CD14-positive monocyte (primary cell): ENCODE data around the gene B4GALT2. TPM values are rescaled to one million over a fixed set of nuclear protein-coding genes. Genes with fewer than 3 reads are reported as not detected.

Experiments used
- DNase-seq, 3 donors: peaks; one replicate each; pipeline ENCODE4 v3.0.0-alpha.2; 2011 to 2022
- H2AFZ ChIP-seq: 2 replicates; pipeline ENCODE4 v1.6.0; 2012; ENCODE audit warnings: mild to moderate bottlenecking, low read depth, low read length, inconsistent platforms; ENCODE audit not compliant: insufficient read depth, poor library complexity, severe bottlenecking
- H3K27ac ChIP-seq, 2 donors: 1 replicate in 1 of 2; 2 replicates in 1 of 2; pipeline ENCODE4 v1.5.1; 2012 to 2013; ENCODE audit warnings: low read length in 2 of 2, control low read depth in 1 of 2, inconsistent platforms in 1 of 2, low read depth in 1 of 2, mild to moderate bottlenecking in 1 of 2
- H3K27me3 ChIP-seq, 2 donors: one replicate each; pipeline versions ENCODE4 v1.6.0 to v1.6.1; 2011 to 2013; ENCODE audit warnings: low read length in 2 of 2; ENCODE audit not compliant: control insufficient read depth in 2 of 2, insufficient read depth in 2 of 2
- H3K36me3 ChIP-seq, 2 donors: replicated peaks in 1 of 2; 1 replicate in 1 of 2; 2 replicates in 1 of 2; pipeline versions ENCODE4 v1.5.1 to v1.6.1; 2012 to 2013; ENCODE audit warnings: low read length in 2 of 2, control low read depth in 1 of 2, inconsistent platforms in 1 of 2, mild to moderate bottlenecking in 1 of 2; ENCODE audit not compliant: insufficient read depth in 2 of 2, control insufficient read depth in 1 of 2
- H3K4me1 ChIP-seq, 2 donors: 1 replicate in 1 of 2; 2 replicates in 1 of 2; pipeline versions ENCODE4 v1.5.1 to v1.6.1; 2012 to 2013; ENCODE audit warnings: low read length in 2 of 2, control low read depth in 1 of 2, inconsistent platforms in 1 of 2, mild to moderate bottlenecking in 1 of 2, moderate library complexity in 1 of 2; ENCODE audit not compliant: insufficient read depth in 2 of 2, control insufficient read depth in 1 of 2
- H3K4me2 ChIP-seq: replicated peaks from 2 replicates; pipeline ENCODE3; 2012; ENCODE audit warnings: low read length, moderate library complexity, mild to moderate bottlenecking; ENCODE audit not compliant: poor library complexity, severe bottlenecking; ENCODE audit errors: extremely low read depth
- H3K4me3 ChIP-seq, 3 experiments: fragments of 200-600 bp in 1 of 3; sonication (generic) in 1 of 3; replicated peaks in 1 of 3; 1 replicate in 2 of 3; 2 replicates in 1 of 3; pipeline ENCODE4 v1.5.1; 2011 to 2013; ENCODE audit warnings: low read length in 3 of 3, mild to moderate bottlenecking in 3 of 3, control low read depth in 2 of 3, low read depth in 2 of 3, inconsistent platforms in 1 of 3, moderate library complexity in 1 of 3
- H3K79me2 ChIP-seq: 2 replicates; pipeline ENCODE4 v1.6.0; 2012; ENCODE audit warnings: mild to moderate bottlenecking, control low read depth, inconsistent platforms, low read length, moderate library complexity; ENCODE audit not compliant: insufficient read depth
- H3K9ac ChIP-seq: 2 replicates; pipeline ENCODE4 v1.6.0; 2017; ENCODE audit warnings: low read length, mild to moderate bottlenecking; ENCODE audit not compliant: insufficient read depth, poor library complexity, severe bottlenecking
- H3K9me3 ChIP-seq, 2 donors: replicated peaks in 1 of 2; 1 replicate in 1 of 2; 2 replicates in 1 of 2; pipeline versions ENCODE4 v1.5.1 to v1.6.1; 2012 to 2013; ENCODE audit warnings: low read length in 2 of 2, control low read depth in 1 of 2; ENCODE audit not compliant: control insufficient read depth in 1 of 2, insufficient read depth in 1 of 2
- H4K20me1 ChIP-seq: 2 replicates; pipeline ENCODE4 v1.6.0; 2012; ENCODE audit warnings: mild to moderate bottlenecking, low read length, control low read depth, moderate library complexity; ENCODE audit not compliant: insufficient read depth
- H3K27ac Mint-ChIP-seq, 7 donors: one replicate each; pipeline ENCODE4 v1.8.0; 2020; ENCODE audit warnings: mild to moderate bottlenecking in 7 of 7, mixed read lengths in 7 of 7, moderate library complexity in 6 of 7, inconsistent platforms in 2 of 7
- H3K27me3 Mint-ChIP-seq, 3 donors: one replicate each; pipeline ENCODE4 v1.8.0; 2021 to 2022; ENCODE audit warnings: low read depth in 3 of 3, mild to moderate bottlenecking in 3 of 3, mixed read lengths in 3 of 3, moderate library complexity in 3 of 3, inconsistent platforms in 1 of 3
- H3K36me3 Mint-ChIP-seq, 2 donors: one replicate each; pipeline ENCODE4 v1.8.0; 2020; ENCODE audit warnings: mixed read lengths in 2 of 2, inconsistent platforms in 1 of 2, mild to moderate bottlenecking in 1 of 2
- H3K4me1 Mint-ChIP-seq: one replicate; pipeline ENCODE4 v1.8.0; 2020; ENCODE audit warnings: mild to moderate bottlenecking, mixed read lengths
- H3K4me3 Mint-ChIP-seq, 2 donors: one replicate each; pipeline ENCODE4 v1.8.0; 2020; ENCODE audit warnings: mild to moderate bottlenecking in 2 of 2, mixed read lengths in 2 of 2, moderate library complexity in 1 of 2
- H3K9me3 Mint-ChIP-seq, 7 donors: one replicate each; pipeline ENCODE4 v1.8.0; 2020 to 2022; ENCODE audit warnings: mixed read lengths in 7 of 7, mild to moderate bottlenecking in 6 of 7, moderate library complexity in 6 of 7, inconsistent platforms in 2 of 7
- WGBS: methylation state at CpG from one replicate; pipeline ENCODE4 v1.1.5; 2013; ENCODE audit warnings: missing lambda C conversion rate; ENCODE audit not compliant: insufficient coverage; 5-methylcytosine and 5-hydroxymethylcytosine counted together
- intact Hi-C, 2 donors: fragments of 100-400 bp; cut with micrococcal nuclease; formaldehyde crosslinking; loops; one replicate each; pipeline versions ENCODE4 v1.15.0 to v1.15.1; 2023
- polyA plus RNA-seq, 3 donors: library from polyadenylated mRNA; depleted of rRNA in 1 of 3; unstranded in 2 of 3; stranded (reverse) in 1 of 3; fragments of 300-500 nt in 2 of 3; fragments of >200 nt in 1 of 3; fragmentation: Illumina TruSeq in 2 of 3; gene quantifications; 1 replicate in 2 of 3; 2 replicates in 1 of 3; pipeline ENCODE4 v1.2.3, GENCODE V29; 2012 to 2021
- TF ChIP-seq, protein P1 (sequence below): fragments of 200-600 bp; IDR thresholded peaks from one replicate; pipeline ENCODE4 v1.8.0; 2022; ENCODE audit warnings: antibody characterized with exemption, mild to moderate bottlenecking

B4GALT2 gene
- polyA plus RNA-seq, 3 donors, result 0.30 to 0.35 TPM; not detected in 1

GRCh38 chr1:44038876-44039657, 60.1 kb downstream of the B4GALT2 start:
- Histone ChIP-seq H3K4me3 (no peak overlapping the region), H3K27ac (no peak overlapping the region), H3K79me2 (no peaks in the 10 kb centered on the region), H3K36me3 (no peaks in the 10 kb centered on the region), H3K4me2 (no peak overlapping the region), H3K9ac (no peak overlapping the region), H3K9me3 (no peaks in the 10 kb centered on the region), H4K20me1 (no peaks in the 10 kb centered on the region), H3K27me3 (no peaks in the 10 kb centered on the region), H3K4me1 (no peaks in the 10 kb centered on the region), H2AFZ (no peak overlapping the region)
- WGBS, result no CpG with 5 or more reads among the region's 2 CpGs
- H3K9me3 Mint-ChIP-seq, result no peaks in the 10 kb centered on the region
- H3K4me1 Mint-ChIP-seq, result peaks cover 7% of the 10 kb centered on the region
- intact Hi-C loops, result loop anchor here in 1 of 2 donors (10.0 kb wide), 1 partner anchor 274 kb away; no protein-coding TSS in a partner anchor
- H3K4me3 Mint-ChIP-seq, result no peak overlapping the region
- DNase-seq, result no peak
- H3K27ac Mint-ChIP-seq, result no peak overlapping the region
- TF ChIP-seq, protein P1, sequence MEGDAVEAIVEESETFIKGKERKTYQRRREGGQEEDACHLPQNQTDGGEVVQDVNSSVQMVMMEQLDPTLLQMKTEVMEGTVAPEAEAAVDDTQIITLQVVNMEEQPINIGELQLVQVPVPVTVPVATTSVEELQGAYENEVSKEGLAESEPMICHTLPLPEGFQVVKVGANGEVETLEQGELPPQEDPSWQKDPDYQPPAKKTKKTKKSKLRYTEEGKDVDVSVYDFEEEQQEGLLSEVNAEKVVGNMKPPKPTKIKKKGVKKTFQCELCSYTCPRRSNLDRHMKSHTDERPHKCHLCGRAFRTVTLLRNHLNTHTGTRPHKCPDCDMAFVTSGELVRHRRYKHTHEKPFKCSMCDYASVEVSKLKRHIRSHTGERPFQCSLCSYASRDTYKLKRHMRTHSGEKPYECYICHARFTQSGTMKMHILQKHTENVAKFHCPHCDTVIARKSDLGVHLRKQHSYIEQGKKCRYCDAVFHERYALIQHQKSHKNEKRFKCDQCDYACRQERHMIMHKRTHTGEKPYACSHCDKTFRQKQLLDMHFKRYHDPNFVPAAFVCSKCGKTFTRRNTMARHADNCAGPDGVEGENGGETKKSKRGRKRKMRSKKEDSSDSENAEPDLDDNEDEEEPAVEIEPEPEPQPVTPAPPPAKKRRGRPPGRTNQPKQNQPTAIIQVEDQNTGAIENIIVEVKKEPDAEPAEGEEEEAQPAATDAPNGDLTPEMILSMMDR, result no peak
- peaks cover 0 to 8% (median 3%) of the 10 kb centered on the region in 3 donors for H3K27me3 Mint-ChIP-seq
- no peaks in the 10 kb centered on the region for H3K36me3 Mint-ChIP-seq

- Histone ChIP-seq H3K4me2 (no peak overlapping the region), H3K27me3 (no peaks in the 10 kb centered on the region), H3K4me3 (no peak overlapping the region), H3K36me3 (no peaks in the 10 kb centered on the region), H3K79me2 (no peaks in the 10 kb centered on the region), H3K9me3 (no peaks in the 10 kb centered on the region), H3K4me1 (no peaks in the 10 kb centered on the region), H4K20me1 (no peaks in the 10 kb centered on the region), H2AFZ (no peak overlapping the region), H3K27ac (no peak overlapping the region), H3K9ac (no peak overlapping the region)
- intact Hi-C loops, result loop anchor here in 1 of 2 donors (10.0 kb wide), 1 partner anchor 516 kb away; no protein-coding TSS in a partner anchor
- no CpG with 5 or more reads among the region's 2 CpGs for WGBS
- Mint-ChIP-seq H3K9me3 (no peaks in the 10 kb centered on the region), H3K27ac (no peak overlapping the region), H3K36me3 (no peaks in the 10 kb centered on the region), H3K4me1 (peaks cover 7% of the 10 kb centered on the region), H3K27me3 (peaks cover 0 to 8% (median 3%) of the 10 kb centered on the region in 3 donors), H3K4me3 (no peak overlapping the region)
- DNase-seq, result peak in 1 of 3 donors; percentile 8
- TF ChIP-seq, protein P1, result no peak
Measured at GRCh38 chr1:44040418-44040817, 61.4 kb downstream of the B4GALT2 start.

Other genes starting within 250 kb of the B4GALT2 start
- under 1 TPM in 1 of 3 donors, not detected in 2; 0.15 TPM for gene ARTN, start 45.4 kb upstream of the B4GALT2 start, polyA plus RNA-seq
- gene IPO13, start 32.3 kb upstream of the B4GALT2 start, polyA plus RNA-seq, result 10 to 100 TPM; 10.1 to 20.4 (median 10.6) TPM
- gene DPH2, start 9.2 kb upstream of the B4GALT2 start, polyA plus RNA-seq, result 10 to 100 TPM; 13.0 to 23.6 (median 14.1) TPM
- gene ATP6V0B, start 4.2 kb upstream of the B4GALT2 start, polyA plus RNA-seq, result 1,000 to 10,000 TPM in 1 of 3 donors, 100 to 1,000 TPM in 2; 465 to 1,219 (median 954) TPM
- 1 to 10 TPM; 1.1 to 3.0 (median 1.9) TPM for gene CCDC24, start 12.4 kb downstream of the B4GALT2 start, polyA plus RNA-seq
- not detected for gene SLC6A9, start 52.3 kb downstream of the B4GALT2 start, polyA plus RNA-seq
- gene KLF17, start 139.6 kb downstream of the B4GALT2 start, polyA plus RNA-seq, result not detected
- gene KLF18, start 162.4 kb downstream of the B4GALT2 start, polyA plus RNA-seq, result not detected
- 10 to 100 TPM; 18.9 to 51.4 (median 21.3) TPM for gene DMAP1, start 234.3 kb downstream of the B4GALT2 start, polyA plus RNA-seq